Heart left ventricle (tissue), 13 donors: ENCODE data around the gene KDM2A.

Experiments used
- POLR2A ChIP-seq, 2 donors: fragments of 450-650 bp; IDR thresholded peaks; one replicate each; pipeline ENCODE4 v1.6.1; 2017; ENCODE audit warnings: antibody characterized with exemption in 2 of 2, mild to moderate bottlenecking in 2 of 2, moderate library complexity in 2 of 2
- TF ChIP-seq, protein P1 (sequence below), 12 donors: fragments of 200-600 bp; sonication (generic) in 4 of 12; IDR thresholded peaks; one replicate each; pipeline versions ENCODE4 v1.5.0 to v1.8.0; 2018 to 2022; ENCODE audit warnings: antibody characterized with exemption in 12 of 12, mild to moderate bottlenecking in 5 of 12
- donor health status: ischemic (EF 13 %, LVEDD 7.1; RV severe dilation, severe dysfunction).
- donor health status: DM: no; HTN: yes; CAD: no.
- donor health status: DM: no; HTN: no; CAD: no.
- donor health status: ischemic (EF 25% LVEDD 6.9; RV normal size, moderate dysfunction).
- donor health status: ischemic (EF 25% LVEDD 5.7; RV mildly dilated, moderate dysfunction).
- donor health status: ischemic (EF 35%, LVEDD 5.7; RV mildly dilated, moderate dysfunction).
- donor health status: nonischemic (EF 11% LVEDD 7.7; RV severe dilation, severe dysfunction).
- donor health status: DM: yes; HTN: yes; CAD: no.
- donor health status: PGD.
- donor health status: ischemic (EF 29% LVEDD 5.4; RV normal size, mild dysfunction).
- donor health status: nonischemic (EF 23%, LVEDD 6.1; RV moderate dilation, normal function).

DNA sequence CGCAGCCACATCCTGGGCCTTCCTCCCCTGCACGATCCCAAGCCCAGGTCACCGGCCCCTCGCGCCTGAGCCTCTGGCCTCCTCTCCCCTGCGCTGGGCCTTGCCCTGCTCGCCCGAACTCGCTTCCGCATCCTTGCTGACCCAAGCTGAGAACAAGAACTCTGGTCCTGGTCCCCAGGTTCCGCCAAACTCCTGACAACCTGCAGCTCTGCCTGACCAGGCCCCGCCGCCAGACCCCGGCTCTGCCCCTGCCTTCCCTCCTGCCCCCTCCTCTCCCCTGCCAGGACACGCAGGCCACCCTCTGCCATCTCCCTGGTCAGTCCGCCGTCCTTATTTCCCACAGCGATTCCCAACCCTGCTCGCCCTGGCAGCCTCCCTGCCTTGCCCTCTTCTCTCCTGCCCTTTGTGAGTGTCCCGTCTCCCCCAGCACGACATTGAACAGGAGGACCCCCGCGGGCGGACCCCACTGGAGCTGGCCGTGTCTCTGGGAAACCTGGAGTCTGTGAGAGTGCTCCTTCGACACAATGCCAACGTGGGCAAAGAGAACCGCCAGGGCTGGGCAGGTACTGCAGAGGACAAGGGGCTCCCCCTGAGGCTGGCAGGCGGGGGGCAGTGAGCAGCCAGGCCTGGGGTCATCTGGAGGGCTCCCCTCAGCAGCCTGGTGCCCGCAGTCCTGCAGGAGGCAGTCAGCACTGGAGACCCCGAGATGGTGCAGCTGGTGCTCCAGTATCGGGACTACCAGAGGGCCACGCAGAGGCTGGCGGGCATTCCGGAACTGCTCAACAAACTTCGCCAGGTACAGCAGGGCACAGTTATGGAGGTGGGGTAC lies 170.8 kb downstream of the KDM2A start:
- TF ChIP-seq, protein P1, sequence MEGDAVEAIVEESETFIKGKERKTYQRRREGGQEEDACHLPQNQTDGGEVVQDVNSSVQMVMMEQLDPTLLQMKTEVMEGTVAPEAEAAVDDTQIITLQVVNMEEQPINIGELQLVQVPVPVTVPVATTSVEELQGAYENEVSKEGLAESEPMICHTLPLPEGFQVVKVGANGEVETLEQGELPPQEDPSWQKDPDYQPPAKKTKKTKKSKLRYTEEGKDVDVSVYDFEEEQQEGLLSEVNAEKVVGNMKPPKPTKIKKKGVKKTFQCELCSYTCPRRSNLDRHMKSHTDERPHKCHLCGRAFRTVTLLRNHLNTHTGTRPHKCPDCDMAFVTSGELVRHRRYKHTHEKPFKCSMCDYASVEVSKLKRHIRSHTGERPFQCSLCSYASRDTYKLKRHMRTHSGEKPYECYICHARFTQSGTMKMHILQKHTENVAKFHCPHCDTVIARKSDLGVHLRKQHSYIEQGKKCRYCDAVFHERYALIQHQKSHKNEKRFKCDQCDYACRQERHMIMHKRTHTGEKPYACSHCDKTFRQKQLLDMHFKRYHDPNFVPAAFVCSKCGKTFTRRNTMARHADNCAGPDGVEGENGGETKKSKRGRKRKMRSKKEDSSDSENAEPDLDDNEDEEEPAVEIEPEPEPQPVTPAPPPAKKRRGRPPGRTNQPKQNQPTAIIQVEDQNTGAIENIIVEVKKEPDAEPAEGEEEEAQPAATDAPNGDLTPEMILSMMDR (IDR thresholded peaks at IDR 0.05): no peak
- TF ChIP-seq POLR2A (IDR thresholded peaks at IDR 0.05): no peak
